Measurements from ENCODE around the gene RFTN1. TPM values are rescaled to one million over a fixed set of nuclear protein-coding genes. Genes with fewer than 3 reads are reported as not detected.

RFTN1 gene
- total and polyA plus RNA-seq, 2 of the 8 experiments (the other 6 are each of a cell fraction or from before 2014, with no cell fraction given): 4.6 to 6.7 TPM

DNA sequence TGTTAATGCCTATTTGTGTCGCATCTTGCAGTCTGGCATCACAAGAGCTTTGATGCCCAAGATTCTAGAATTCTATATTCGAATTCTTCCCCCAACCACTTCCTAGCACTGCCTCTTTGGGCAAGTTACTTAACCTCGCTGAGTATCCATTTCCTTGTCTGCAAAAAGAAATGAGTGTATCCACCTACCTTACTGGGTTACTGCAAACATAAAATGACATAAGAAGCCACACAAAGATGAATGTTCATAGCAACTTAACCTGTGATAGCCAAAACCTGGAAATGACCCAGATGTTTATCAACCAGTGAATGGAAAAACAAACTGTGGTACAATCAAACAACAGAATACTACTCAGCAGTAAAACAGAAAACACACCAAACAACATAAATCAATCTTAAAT, 24.9 kb downstream of the RFTN1 start:
- POLR2A ChIA-PET (ENCODE audit: partially characterized antibody): no interaction called here
- Histone ChIP-seq H2AK5ac (ENCODE audit: low read depth, low read length) (no peak overlapping the region), H3K23ac (ENCODE audit: insufficient read length) (no peak overlapping the region), H2BK12ac (ENCODE audit: low read depth, low read length) (no peak overlapping the region), H3K18ac (ENCODE audit: extremely low read depth, low read length) (no peak overlapping the region), H3K27ac (ENCODE audit: low read depth, low read length) (no peak overlapping the region), H3K56ac (replicated peaks; ENCODE audit: insufficient read length, low read depth, low read length) (no peak overlapping the region), H4K20me1 (replicated peaks in 1 of 2; ENCODE audit: control insufficient read depth in 1 of 2, insufficient read depth in 2 of 2, low read length in 2 of 2) (no peaks in the 10 kb centered on the region), H3K4ac (replicated peaks; ENCODE audit: insufficient read length, low read depth, low read length) (no peak overlapping the region), H4K8ac (ENCODE audit: extremely low read depth, insufficient read depth, low read length) (no peak overlapping the region), H3K9me3 (ENCODE audit: insufficient read depth in 2 of 2, low read depth in 1 of 2, low read length in 1 of 2) (no peaks in the 10 kb centered on the region), H2BK5ac (ENCODE audit: low read depth, low read length) (no peak overlapping the region), H4K91ac (replicated peaks; ENCODE audit: insufficient read length, low read length) (no peak overlapping the region), H4K5ac (ENCODE audit: insufficient read length, low read depth, low read length) (no peak overlapping the region), H3K23me2 (ENCODE audit: low read depth, low read length) (no peaks in the 10 kb centered on the region), H3K36me3 (ENCODE audit: control insufficient read depth in 2 of 4, insufficient read depth in 4 of 4, low read length in 3 of 4) (no peaks in the 10 kb centered on the region; a peak in 1 of 8 replicates), H3K4me2 (ENCODE audit: insufficient read depth in 1 of 2, low read depth in 2 of 2, low read length in 2 of 2) (no peak overlapping the region), H3K9ac (replicated peaks in 1 of 4; ENCODE audit: extremely low read depth in 1 of 4, low read depth in 3 of 4, low read length in 3 of 4) (no peak overlapping the region), H3K27me3 (replicated peaks in 1 of 4; ENCODE audit: control insufficient read depth in 3 of 4, extremely low read depth in 1 of 4, insufficient read depth in 3 of 4, low read length in 3 of 4) (no peaks in the 10 kb centered on the region), H3K79me1 (ENCODE audit: low read depth, low read length) (no peaks in the 10 kb centered on the region), H2BK20ac (ENCODE audit: low read length) (no peak overlapping the region), H3K14ac (ENCODE audit: insufficient read length) (no peak overlapping the region), H2AFZ (ENCODE audit: low read length) (no peak overlapping the region), H2BK120ac (replicated peaks; ENCODE audit: low read depth, low read length) (no peak overlapping the region), H3K4me1 (replicated peaks in 1 of 4; ENCODE audit: control insufficient read depth in 3 of 4, insufficient read depth in 4 of 4, low read length in 3 of 4) (peaks cover 0 to 3% (median 0%) of the 10 kb centered on the region in 4 experiments; a peak in 2 of 7 replicates), H3K79me2 (ENCODE audit: control insufficient read depth in 1 of 2, insufficient read depth in 2 of 2, low read length in 2 of 2) (no peaks in the 10 kb centered on the region), H3K4me3 (ENCODE audit: extremely low read depth in 1 of 4, insufficient read depth in 2 of 4, low read depth in 3 of 4, low read length in 4 of 4) (no peak overlapping the region), H2BK15ac (ENCODE audit: low read length) (no peak overlapping the region)
- no peak for FAIRE-seq
- CTCF ChIA-PET (ENCODE audit: partially characterized antibody): interaction anchor here (0.7 to 0.9 kb wide), 2 partner anchors 8 to 39 kb away, joined by 3 to 4 read pairs; no protein-coding TSS in a partner anchor
- no peak for DNase-seq (ENCODE audit: low read depth in 1 of 2, low spot score in 2 of 2)
- 86% methylated on average over 3 of the region's 3 CpGs; no CpG with 5 or more reads in 1 of the 2 experiments for WGBS, 2 experiments (ENCODE audit: extremely low coverage in 1 of 2, insufficient coverage in 1 of 2, insufficient read length in 1 of 2, insufficient replicate concordance in 2 of 2, low coverage in 1 of 2, low lambda C conversion rate in 2 of 2, missing lambda C conversion rate in 1 of 2)
- TF ChIP-seq NRF1 (IDR thresholded peaks at IDR 0.05; ENCODE audit: low read depth, low read length) (no peak), SIX5 (IDR thresholded peaks at IDR 0.05; ENCODE audit: low read depth, low read length) (no peak), EZH2 (IDR thresholded peaks at IDR 0.05; ENCODE audit: low read depth, low read length, severe bottlenecking) (no peak), SP2 (IDR thresholded peaks at IDR 0.05; ENCODE audit: low read length) (no peak), ASH2L (IDR thresholded peaks at IDR 0.05; ENCODE audit: low read length) (no peak), RXRA (IDR thresholded peaks at IDR 0.05; ENCODE audit: insufficient read depth, low read depth, low read length) (no peak), RNF2 (IDR thresholded peaks at IDR 0.05; ENCODE audit: borderline replicate concordance, low read depth, low read length, missing control alignments, poor library complexity, severe bottlenecking) (no peak)
- TF ChIP-seq, protein P1, sequence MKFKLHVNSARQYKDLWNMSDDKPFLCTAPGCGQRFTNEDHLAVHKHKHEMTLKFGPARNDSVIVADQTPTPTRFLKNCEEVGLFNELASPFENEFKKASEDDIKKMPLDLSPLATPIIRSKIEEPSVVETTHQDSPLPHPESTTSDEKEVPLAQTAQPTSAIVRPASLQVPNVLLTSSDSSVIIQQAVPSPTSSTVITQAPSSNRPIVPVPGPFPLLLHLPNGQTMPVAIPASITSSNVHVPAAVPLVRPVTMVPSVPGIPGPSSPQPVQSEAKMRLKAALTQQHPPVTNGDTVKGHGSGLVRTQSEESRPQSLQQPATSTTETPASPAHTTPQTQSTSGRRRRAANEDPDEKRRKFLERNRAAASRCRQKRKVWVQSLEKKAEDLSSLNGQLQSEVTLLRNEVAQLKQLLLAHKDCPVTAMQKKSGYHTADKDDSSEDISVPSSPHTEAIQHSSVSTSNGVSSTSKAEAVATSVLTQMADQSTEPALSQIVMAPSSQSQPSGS (IDR thresholded peaks at IDR 0.05; ENCODE audit: low read length): no peak
- TF ChIP-seq, protein P2, sequence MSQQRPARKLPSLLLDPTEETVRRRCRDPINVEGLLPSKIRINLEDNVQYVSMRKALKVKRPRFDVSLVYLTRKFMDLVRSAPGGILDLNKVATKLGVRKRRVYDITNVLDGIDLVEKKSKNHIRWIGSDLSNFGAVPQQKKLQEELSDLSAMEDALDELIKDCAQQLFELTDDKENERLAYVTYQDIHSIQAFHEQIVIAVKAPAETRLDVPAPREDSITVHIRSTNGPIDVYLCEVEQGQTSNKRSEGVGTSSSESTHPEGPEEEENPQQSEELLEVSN (IDR thresholded peaks at IDR 0.05): no peak

Data from H1 (cell line).